MM.1S (cell line): Measurements from ENCODE around the gene MALRD1.
A peak's percentile ranks its signal among the peaks of the same experiment; 100 is the strongest.

Experiments
- DNase-seq: peaks from one replicate; pipeline ENCODE4 v3.0.0-alpha.2; 2015
- H2AFZ ChIP-seq: fragments of 300-600 bp; sonication (generic); 2 replicates; pipeline ENCODE4 v1.6.0; 2016; ENCODE audit warnings: antibody characterized with exemption, low read length
- H3F3A ChIP-seq: fragments of 300-600 bp; sonication (generic); 2 replicates; pipeline ENCODE4 v1.6.1; 2016; ENCODE audit warnings: mild to moderate bottlenecking, antibody characterized with exemption, low read length, moderate library complexity, mixed read lengths; ENCODE audit not compliant: insufficient read depth
- H3K27ac ChIP-seq: fragments of 300-600 bp; sonication (generic); 2 replicates; pipeline ENCODE4 v1.5.1; 2016; ENCODE audit warnings: mild to moderate bottlenecking, low read length
- H3K27me3 ChIP-seq: fragments of 300-600 bp; sonication (generic); replicated peaks from 2 replicates; pipeline ENCODE4 v1.6.0; 2016; ENCODE audit warnings: low read length; ENCODE audit not compliant: insufficient read depth
- H3K36me3 ChIP-seq: fragments of 300-600 bp; sonication (generic); replicated peaks from 2 replicates; pipeline ENCODE4 v1.6.1; 2016; ENCODE audit warnings: mild to moderate bottlenecking, low read length, mixed read lengths; ENCODE audit not compliant: insufficient read depth
- H3K4me1 ChIP-seq: fragments of 300-600 bp; sonication (generic); 2 replicates; pipeline ENCODE4 v1.6.1; 2016; ENCODE audit warnings: low read length, mixed read lengths
- H3K4me2 ChIP-seq: fragments of 300-600 bp; sonication (generic); 2 replicates; pipeline ENCODE4 v1.6.0; 2016; ENCODE audit warnings: low read depth, low read length
- H3K4me3 ChIP-seq: fragments of 300-600 bp; sonication (generic); 2 replicates; pipeline ENCODE4 v1.5.1; 2016; ENCODE audit warnings: low read length, mixed read lengths
- H3K79me2 ChIP-seq: fragments of 300-600 bp; sonication (generic); 2 replicates; pipeline ENCODE4 v1.6.1; 2016; ENCODE audit warnings: mixed run types, low read length, mixed read lengths
- H3K9ac ChIP-seq: fragments of 300-600 bp; sonication (generic); 2 replicates; pipeline ENCODE4 v1.6.1; 2016; ENCODE audit warnings: low read length, mixed read lengths
- H3K9me2 ChIP-seq: fragments of 300-600 bp; sonication (generic); replicated peaks from 2 replicates; pipeline ENCODE4 v1.6.1; 2016; ENCODE audit warnings: mild to moderate bottlenecking, low read length, mixed read lengths; ENCODE audit not compliant: insufficient read depth
- H3K9me3 ChIP-seq: fragments of 300-600 bp; sonication (generic); replicated peaks from 2 replicates; pipeline ENCODE4 v1.6.1; 2016; ENCODE audit warnings: mild to moderate bottlenecking, low read length, mixed read lengths; ENCODE audit not compliant: insufficient read depth
- H4K20me1 ChIP-seq: fragments of 300-600 bp; sonication (generic); 2 replicates; pipeline ENCODE4 v1.6.1; 2016; ENCODE audit warnings: mild to moderate bottlenecking, low read length, moderate library complexity, mixed read lengths; ENCODE audit not compliant: insufficient read depth
- CTCF ChIP-seq: fragments of 300-600 bp; sonication (generic); IDR thresholded peaks from 2 replicates; pipeline ENCODE4 v1.5.1; 2016; ENCODE audit warnings: antibody characterized with exemption, low read length, mixed read lengths
- EZH2 ChIP-seq: fragments of 300-600 bp; sonication (generic); optimal IDR thresholded peaks from 2 replicates; pipeline ENCODE3; 2017; ENCODE audit warnings: low read depth, mild to moderate bottlenecking, antibody characterized with exemption, low read length, mixed read lengths
- EZH2phosphoT487 ChIP-seq: fragments of 300-600 bp; sonication (generic); IDR thresholded peaks from 2 replicates; pipeline ENCODE4 v1.6.1; 2018; ENCODE audit warnings: antibody characterized with exemption, low read length

Gene MALRD1

GRCh38 chr10:19408924-19409323, 360.3 kb downstream of the MALRD1 start:
- Histone ChIP-seq H3K27ac (no peak overlapping the region), H3K4me1 (no peaks in the 10 kb centered on the region), H4K20me1 (no peaks in the 10 kb centered on the region), H3K27me3 (no peaks in the 10 kb centered on the region), H2AFZ (no peak overlapping the region), H3F3A (no peaks in the 10 kb centered on the region), H3K36me3 (no peaks in the 10 kb centered on the region), H3K9me3 (no peaks in the 10 kb centered on the region), H3K9ac (no peak overlapping the region), H3K4me3 (no peak overlapping the region), H3K79me2 (no peaks in the 10 kb centered on the region), H3K4me2 (no peak overlapping the region), H3K9me2 (no peaks in the 10 kb centered on the region)
- DNase-seq = no peak
- TF ChIP-seq EZH2 (no peak), CTCF (no peak), EZH2phosphoT487 (no peak)

GRCh38 chr10:19411119-19411518, 362.5 kb downstream of the MALRD1 start:
- TF ChIP-seq EZH2 (no peak), CTCF (no peak), EZH2phosphoT487 (no peak)
- no peak overlapping the region for H2AFZ ChIP-seq

GRCh38 chr10:19412531-19412930, 363.9 kb downstream of the MALRD1 start:
- no peaks in the 10 kb centered on the region for H3K79me2 ChIP-seq
- no peak overlapping the region for H3K4me2 ChIP-seq
- no peaks in the 10 kb centered on the region for H3K9me2 ChIP-seq
- H3K36me3 ChIP-seq = no peaks in the 10 kb centered on the region
- no peak overlapping the region for H3K4me3 ChIP-seq
- no peak overlapping the region for H3K27ac ChIP-seq
- no peaks in the 10 kb centered on the region for H3F3A ChIP-seq
- H3K9ac ChIP-seq = no peak overlapping the region
- DNase-seq = peak; percentile 48
- peak; percentile 51 for TF ChIP-seq CTCF
- no peak for TF ChIP-seq EZH2phosphoT487
- TF ChIP-seq EZH2 = no peak
- H2AFZ ChIP-seq = no peak overlapping the region
- H4K20me1 ChIP-seq = no peaks in the 10 kb centered on the region
- H3K4me1 ChIP-seq = no peaks in the 10 kb centered on the region
- H3K9me3 ChIP-seq = no peaks in the 10 kb centered on the region
- no peaks in the 10 kb centered on the region for H3K27me3 ChIP-seq

More at GRCh38 chr10:19411119-19411518, 362.5 kb downstream of the MALRD1 start:
- no peak for DNase-seq
- Histone ChIP-seq H3K4me1 (no peaks in the 10 kb centered on the region), H3K27ac (no peak overlapping the region), H3K9me3 (no peaks in the 10 kb centered on the region), H4K20me1 (no peaks in the 10 kb centered on the region), H3F3A (no peaks in the 10 kb centered on the region), H3K27me3 (no peaks in the 10 kb centered on the region), H3K4me2 (no peak overlapping the region), H3K4me3 (no peak overlapping the region), H3K9me2 (no peaks in the 10 kb centered on the region), H3K79me2 (no peaks in the 10 kb centered on the region), H3K9ac (no peak overlapping the region), H3K36me3 (no peaks in the 10 kb centered on the region)
